ENCODE measurements around the gene ANTKMT. TPM values are rescaled to one million over a fixed set of nuclear protein-coding genes. Genes with fewer than 3 reads are reported as not detected.

The ANTKMT gene
- total RNA-seq, 1 donor from 2014 or later = 22.6 TPM

- H3K4me1 ChIP-seq (ENCODE audit: insufficient read depth, low read length) = no peaks in the 10 kb centered on the region
- H4K20me1 ChIP-seq (ENCODE audit: insufficient read depth, low read length) = no peaks in the 10 kb centered on the region
- no peaks in the 10 kb centered on the region for H3K27me3 ChIP-seq (ENCODE audit: insufficient read depth, low read length)
- H3K79me2 ChIP-seq (ENCODE audit: insufficient read depth, low read length) = no peaks in the 10 kb centered on the region
- H3K9me3 ChIP-seq (ENCODE audit: insufficient read depth, low read depth, low read length) = no peaks in the 10 kb centered on the region
- no peak overlapping the region for H3K27ac ChIP-seq (ENCODE audit: low read depth, low read length)
- TF ChIP-seq EZH2 (IDR thresholded peaks at IDR 0.05; ENCODE audit: insufficient read depth, low read length) = no peak
- TF ChIP-seq, protein P1, sequence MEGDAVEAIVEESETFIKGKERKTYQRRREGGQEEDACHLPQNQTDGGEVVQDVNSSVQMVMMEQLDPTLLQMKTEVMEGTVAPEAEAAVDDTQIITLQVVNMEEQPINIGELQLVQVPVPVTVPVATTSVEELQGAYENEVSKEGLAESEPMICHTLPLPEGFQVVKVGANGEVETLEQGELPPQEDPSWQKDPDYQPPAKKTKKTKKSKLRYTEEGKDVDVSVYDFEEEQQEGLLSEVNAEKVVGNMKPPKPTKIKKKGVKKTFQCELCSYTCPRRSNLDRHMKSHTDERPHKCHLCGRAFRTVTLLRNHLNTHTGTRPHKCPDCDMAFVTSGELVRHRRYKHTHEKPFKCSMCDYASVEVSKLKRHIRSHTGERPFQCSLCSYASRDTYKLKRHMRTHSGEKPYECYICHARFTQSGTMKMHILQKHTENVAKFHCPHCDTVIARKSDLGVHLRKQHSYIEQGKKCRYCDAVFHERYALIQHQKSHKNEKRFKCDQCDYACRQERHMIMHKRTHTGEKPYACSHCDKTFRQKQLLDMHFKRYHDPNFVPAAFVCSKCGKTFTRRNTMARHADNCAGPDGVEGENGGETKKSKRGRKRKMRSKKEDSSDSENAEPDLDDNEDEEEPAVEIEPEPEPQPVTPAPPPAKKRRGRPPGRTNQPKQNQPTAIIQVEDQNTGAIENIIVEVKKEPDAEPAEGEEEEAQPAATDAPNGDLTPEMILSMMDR (IDR thresholded peaks at IDR 0.05; ENCODE audit: insufficient read depth, low read depth, low read length) = no peak
- no peak overlapping the region for H2AFZ ChIP-seq (ENCODE audit: low read depth, low read length)
- H3K4me1 Mint-ChIP-seq (ENCODE audit: low read depth, unreplicated experiment) = no peaks in the 10 kb centered on the region
- H3K4me2 ChIP-seq (ENCODE audit: low read length) = no peak overlapping the region
- H3K36me3 Mint-ChIP-seq (ENCODE audit: low read depth, unreplicated experiment) = no peaks in the 10 kb centered on the region
- no peaks in the 10 kb centered on the region for H3K9me3 Mint-ChIP-seq (ENCODE audit: unreplicated experiment)
- DNase-seq (ENCODE audit: low read depth) = no peak
- FAIRE-seq = no peak
- H3K4me3 ChIP-seq (ENCODE audit: insufficient read depth, low read depth, low read length) = no peak overlapping the region
- no peak overlapping the region for H3K27ac Mint-ChIP-seq (ENCODE audit: unreplicated experiment)
- no peak overlapping the region for H3K9ac ChIP-seq (ENCODE audit: low read length)
- peaks cover 6% of the 10 kb centered on the region for H3K27me3 Mint-ChIP-seq (ENCODE audit: low read depth, unreplicated experiment)
- no peaks in the 10 kb centered on the region for H3K36me3 ChIP-seq (ENCODE audit: insufficient read depth, low read length)
- H3K4me3 Mint-ChIP-seq (ENCODE audit: unreplicated experiment) = no peak overlapping the region
Observed at GRCh38 chr16:769184-769784, 48.3 kb downstream of the ANTKMT start.

- no peak for FAIRE-seq
- Histone ChIP-seq H2AFZ (ENCODE audit: low read depth, low read length) (no peak overlapping the region), H3K36me3 (ENCODE audit: insufficient read depth, low read length) (no peaks in the 10 kb centered on the region), H3K27me3 (ENCODE audit: insufficient read depth, low read length) (no peaks in the 10 kb centered on the region), H4K20me1 (ENCODE audit: insufficient read depth, low read length) (no peaks in the 10 kb centered on the region), H3K27ac (ENCODE audit: low read depth, low read length) (no peak overlapping the region), H3K4me3 (ENCODE audit: insufficient read depth, low read depth, low read length) (no peak overlapping the region), H3K4me2 (ENCODE audit: low read length) (no peak overlapping the region), H3K79me2 (ENCODE audit: insufficient read depth, low read length) (no peaks in the 10 kb centered on the region), H3K9me3 (ENCODE audit: insufficient read depth, low read depth, low read length) (no peaks in the 10 kb centered on the region), H3K4me1 (ENCODE audit: insufficient read depth, low read length) (no peaks in the 10 kb centered on the region), H3K9ac (ENCODE audit: low read length) (no peak overlapping the region)
- no peaks in the 10 kb centered on the region for H3K9me3 Mint-ChIP-seq (ENCODE audit: unreplicated experiment)
- no peak for DNase-seq (ENCODE audit: low read depth)
- H3K36me3 Mint-ChIP-seq (ENCODE audit: low read depth, unreplicated experiment) = no peaks in the 10 kb centered on the region
- H3K27me3 Mint-ChIP-seq (ENCODE audit: low read depth, unreplicated experiment) = peaks cover 6% of the 10 kb centered on the region
- H3K27ac Mint-ChIP-seq (ENCODE audit: unreplicated experiment) = no peak overlapping the region
- no peaks in the 10 kb centered on the region for H3K4me1 Mint-ChIP-seq (ENCODE audit: low read depth, unreplicated experiment)
- no peak overlapping the region for H3K4me3 Mint-ChIP-seq (ENCODE audit: unreplicated experiment)
- TF ChIP-seq, protein P1 (IDR thresholded peaks at IDR 0.05; ENCODE audit: insufficient read depth, low read depth, low read length) = no peak
- no peak for TF ChIP-seq EZH2 (IDR thresholded peaks at IDR 0.05; ENCODE audit: insufficient read depth, low read length)
Observed at GRCh38 chr16:769934-770333, 49.0 kb downstream of the ANTKMT start.

DNA sequence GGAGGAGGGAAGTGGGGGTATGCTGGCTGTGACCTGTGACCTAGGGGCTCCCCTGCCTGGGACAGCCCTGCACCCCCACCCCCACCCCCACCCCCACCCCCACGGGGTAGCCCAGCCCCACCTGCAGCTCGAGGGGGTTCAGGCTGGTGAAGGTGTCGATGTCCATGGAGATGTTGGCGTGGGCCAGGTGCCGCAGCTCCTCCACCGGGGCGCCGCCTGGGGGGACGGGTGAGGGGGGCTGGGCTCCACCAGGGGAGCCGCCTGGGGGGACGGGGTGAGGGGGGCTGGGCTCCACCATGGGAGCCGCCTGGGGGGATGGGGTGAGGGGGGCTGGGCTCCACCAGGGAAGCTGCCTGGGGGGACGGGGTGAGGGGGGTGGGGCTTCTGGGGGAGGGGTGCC, 49.5 kb downstream of the ANTKMT start:
- no peaks in the 10 kb centered on the region for H3K36me3 Mint-ChIP-seq (ENCODE audit: low read depth, unreplicated experiment)
- FAIRE-seq = no peak
- no peak overlapping the region for H3K27ac ChIP-seq (ENCODE audit: low read depth, low read length)
- no peaks in the 10 kb centered on the region for H3K36me3 ChIP-seq (ENCODE audit: insufficient read depth, low read length)
- peaks cover 6% of the 10 kb centered on the region for H3K27me3 Mint-ChIP-seq (ENCODE audit: low read depth, unreplicated experiment)
- DNase-seq (ENCODE audit: low read depth) = no peak
- H3K4me3 Mint-ChIP-seq (ENCODE audit: unreplicated experiment) = no peak overlapping the region
- H3K9me3 ChIP-seq (ENCODE audit: insufficient read depth, low read depth, low read length) = no peaks in the 10 kb centered on the region
- H3K79me2 ChIP-seq (ENCODE audit: insufficient read depth, low read length) = no peaks in the 10 kb centered on the region
- H3K4me2 ChIP-seq (ENCODE audit: low read length) = no peak overlapping the region
- H3K9me3 Mint-ChIP-seq (ENCODE audit: unreplicated experiment) = no peaks in the 10 kb centered on the region
- H4K20me1 ChIP-seq (ENCODE audit: insufficient read depth, low read length) = no peaks in the 10 kb centered on the region
- H2AFZ ChIP-seq (ENCODE audit: low read depth, low read length) = no peak overlapping the region
- no peak overlapping the region for H3K9ac ChIP-seq (ENCODE audit: low read length)
- no peaks in the 10 kb centered on the region for H3K4me1 Mint-ChIP-seq (ENCODE audit: low read depth, unreplicated experiment)
- TF ChIP-seq, protein P1 (IDR thresholded peaks at IDR 0.05; ENCODE audit: insufficient read depth, low read depth, low read length) = no peak
- TF ChIP-seq EZH2 (IDR thresholded peaks at IDR 0.05; ENCODE audit: insufficient read depth, low read length) = no peak
- H3K27me3 ChIP-seq (ENCODE audit: insufficient read depth, low read length) = no peaks in the 10 kb centered on the region
- H3K4me3 ChIP-seq (ENCODE audit: insufficient read depth, low read depth, low read length) = no peak overlapping the region
- H3K27ac Mint-ChIP-seq (ENCODE audit: unreplicated experiment) = no peak overlapping the region
- H3K4me1 ChIP-seq (ENCODE audit: insufficient read depth, low read length) = no peaks in the 10 kb centered on the region

All from astrocyte (in vitro differentiated cells and primary cell).